ENCODE data around the gene PTTG1. TPM values are rescaled to one million over a fixed set of nuclear protein-coding genes. Genes with fewer than 3 reads are reported as not detected.
"Not testable (repeated sequence)": the region's sequence is repeated elsewhere in the genome, so short reads cannot be mapped to it uniquely, and the experiment has no call there.

PTTG1 gene
- total RNA-seq, 1 donor: 158 TPM

DNA sequence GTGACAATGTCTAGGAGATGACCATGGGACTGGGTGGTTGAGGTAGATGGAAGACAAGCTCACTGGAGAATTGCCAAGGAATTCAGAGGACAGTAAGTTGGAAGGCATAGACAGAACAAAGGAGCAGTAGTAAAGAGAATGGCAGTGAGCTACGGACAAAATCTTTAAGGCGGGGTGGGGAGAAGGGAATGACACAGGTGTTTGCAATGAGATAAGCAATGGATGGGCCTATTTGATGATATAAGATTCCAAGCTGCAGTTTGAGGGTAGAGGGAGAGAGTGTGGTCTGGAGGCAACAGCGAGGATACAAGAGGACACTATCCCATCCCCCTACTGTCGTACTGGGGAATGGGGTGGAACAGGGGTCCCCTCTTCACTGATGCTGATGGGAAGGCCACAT, 14.4 kb downstream of the PTTG1 start:
- TF ChIP-seq, protein P1, sequence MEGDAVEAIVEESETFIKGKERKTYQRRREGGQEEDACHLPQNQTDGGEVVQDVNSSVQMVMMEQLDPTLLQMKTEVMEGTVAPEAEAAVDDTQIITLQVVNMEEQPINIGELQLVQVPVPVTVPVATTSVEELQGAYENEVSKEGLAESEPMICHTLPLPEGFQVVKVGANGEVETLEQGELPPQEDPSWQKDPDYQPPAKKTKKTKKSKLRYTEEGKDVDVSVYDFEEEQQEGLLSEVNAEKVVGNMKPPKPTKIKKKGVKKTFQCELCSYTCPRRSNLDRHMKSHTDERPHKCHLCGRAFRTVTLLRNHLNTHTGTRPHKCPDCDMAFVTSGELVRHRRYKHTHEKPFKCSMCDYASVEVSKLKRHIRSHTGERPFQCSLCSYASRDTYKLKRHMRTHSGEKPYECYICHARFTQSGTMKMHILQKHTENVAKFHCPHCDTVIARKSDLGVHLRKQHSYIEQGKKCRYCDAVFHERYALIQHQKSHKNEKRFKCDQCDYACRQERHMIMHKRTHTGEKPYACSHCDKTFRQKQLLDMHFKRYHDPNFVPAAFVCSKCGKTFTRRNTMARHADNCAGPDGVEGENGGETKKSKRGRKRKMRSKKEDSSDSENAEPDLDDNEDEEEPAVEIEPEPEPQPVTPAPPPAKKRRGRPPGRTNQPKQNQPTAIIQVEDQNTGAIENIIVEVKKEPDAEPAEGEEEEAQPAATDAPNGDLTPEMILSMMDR (IDR thresholded peaks at IDR 0.05; ENCODE audit: insufficient read depth, low read depth, low read length): no peak
- no peak for DNase-seq (ENCODE audit: low read depth)
- no peak overlapping the region for H3K4me3 ChIP-seq (ENCODE audit: low read depth, low read length)

DNA sequence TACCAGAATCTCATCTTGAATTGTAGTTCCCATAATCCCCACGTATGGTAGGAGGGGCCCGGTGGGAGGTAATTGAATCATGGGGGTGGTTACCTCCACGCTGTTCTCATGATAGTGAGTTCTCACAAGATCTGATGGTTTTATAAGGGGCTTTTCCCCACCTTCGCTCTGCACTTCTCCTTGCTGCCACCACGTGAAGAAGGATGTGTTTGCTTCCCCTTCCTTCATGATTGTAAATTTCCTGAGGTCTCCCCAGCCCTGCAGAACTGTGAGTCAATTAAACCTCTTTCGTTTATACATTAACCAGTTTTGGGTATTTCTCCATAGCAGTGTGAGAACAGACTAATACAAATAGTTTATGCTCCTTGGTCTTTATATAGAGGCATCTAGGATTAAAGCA, 15.0 kb downstream of the PTTG1 start:
- not testable (repeated sequence) for H3K4me3 ChIP-seq (ENCODE audit: low read depth, low read length); DNase-seq (ENCODE audit: low read depth)

DNA sequence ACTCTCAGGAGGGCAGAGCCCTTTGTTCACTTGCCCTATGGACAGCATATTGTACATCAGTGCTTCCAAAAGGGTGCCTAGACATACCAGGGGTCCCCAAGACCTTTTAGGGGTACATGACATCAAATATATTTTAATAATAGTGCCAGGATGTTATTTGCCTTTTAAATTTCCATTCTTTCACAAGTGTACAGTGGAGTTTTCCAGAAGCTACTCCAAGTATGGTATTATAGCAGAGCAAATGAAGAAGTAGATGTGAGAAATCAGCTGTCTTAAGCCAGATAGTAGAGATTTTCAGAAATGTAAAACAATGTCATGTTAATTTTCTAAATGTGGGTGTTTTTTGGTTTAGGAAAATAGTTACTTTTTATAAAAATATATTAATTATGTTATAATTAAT, 15.6 kb downstream of the PTTG1 start:
- TF ChIP-seq, protein P1 (IDR thresholded peaks at IDR 0.05; ENCODE audit: insufficient read depth, low read depth, low read length): no peak
- H3K4me3 ChIP-seq (ENCODE audit: low read depth, low read length): no peak overlapping the region
- DNase-seq (ENCODE audit: low read depth): no peak

DNA sequence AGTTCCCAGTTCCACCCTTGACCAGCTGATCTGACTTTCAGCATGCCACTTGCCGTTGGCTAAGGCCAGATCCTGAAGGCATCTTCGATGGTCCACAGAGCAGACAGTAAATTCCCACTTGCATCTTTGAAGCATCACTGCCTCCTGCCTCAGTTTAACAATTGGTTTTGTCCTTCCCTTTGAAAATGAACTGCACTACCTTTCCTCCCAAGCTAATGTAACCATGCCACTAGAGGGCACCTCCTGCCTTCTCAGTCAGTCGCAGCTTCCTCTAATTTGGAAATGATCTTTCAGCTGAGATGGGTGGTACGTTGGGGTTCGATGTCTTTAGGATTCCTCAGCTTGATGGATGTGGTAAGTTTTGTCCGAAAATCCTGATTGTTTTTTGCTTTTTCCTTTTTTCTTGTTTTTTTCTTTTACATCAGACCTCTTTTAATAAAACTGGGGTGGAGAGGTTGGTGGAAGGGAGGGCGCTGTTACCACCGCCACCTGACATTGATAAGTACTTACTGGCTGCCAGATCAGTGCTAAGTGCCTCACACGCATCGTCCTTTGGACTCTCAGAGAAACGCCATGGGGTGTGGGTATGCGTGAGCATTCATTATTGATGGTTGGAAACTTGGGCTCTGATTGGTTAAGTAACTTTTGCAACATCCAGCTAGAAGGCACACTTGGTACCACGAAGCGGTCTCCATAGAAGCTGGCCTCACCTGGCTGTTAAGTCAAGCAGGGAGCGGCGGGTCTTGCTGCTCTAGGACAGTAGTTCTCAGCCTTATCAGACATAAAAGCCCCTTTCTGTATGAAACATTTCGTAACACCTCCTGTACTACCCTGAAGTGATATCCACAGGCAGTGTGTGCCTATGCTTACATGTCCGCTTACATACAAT, 16.9 kb downstream of the PTTG1 start:
- peak overlapping the region; percentile 58 for H3K4me3 ChIP-seq (ENCODE audit: low read depth, low read length)
- DNase-seq (ENCODE audit: low read depth): peak; percentile 63
- TF ChIP-seq, protein P1 (IDR thresholded peaks at IDR 0.05; ENCODE audit: insufficient read depth, low read depth, low read length): peak; percentile 88

DNA sequence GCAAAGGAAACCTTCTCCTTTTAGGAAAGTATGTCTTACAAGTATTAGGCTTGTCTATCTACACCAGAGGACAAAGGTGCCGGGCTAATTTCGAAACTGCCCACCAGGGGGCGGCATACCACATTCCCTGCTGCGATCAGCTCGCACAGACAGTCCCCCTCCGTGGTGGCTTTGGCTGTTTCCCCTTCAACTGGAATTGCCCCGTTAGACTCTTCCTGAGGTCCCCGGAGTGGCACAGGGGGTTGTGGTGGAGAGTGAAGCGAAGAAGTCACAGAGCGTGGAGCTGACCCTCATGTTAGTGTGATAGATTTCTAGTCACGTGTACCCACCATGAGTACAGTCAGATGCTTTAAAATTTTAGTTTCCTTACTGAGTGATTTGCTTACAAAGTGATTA, 17.5 kb downstream of the PTTG1 start:
- peak overlapping the region; percentile 58 for H3K4me3 ChIP-seq (ENCODE audit: low read depth, low read length)
- TF ChIP-seq, protein P1 (IDR thresholded peaks at IDR 0.05; ENCODE audit: insufficient read depth, low read depth, low read length): peak; percentile 92
- peak; percentile 75 for DNase-seq (ENCODE audit: low read depth)

DNA sequence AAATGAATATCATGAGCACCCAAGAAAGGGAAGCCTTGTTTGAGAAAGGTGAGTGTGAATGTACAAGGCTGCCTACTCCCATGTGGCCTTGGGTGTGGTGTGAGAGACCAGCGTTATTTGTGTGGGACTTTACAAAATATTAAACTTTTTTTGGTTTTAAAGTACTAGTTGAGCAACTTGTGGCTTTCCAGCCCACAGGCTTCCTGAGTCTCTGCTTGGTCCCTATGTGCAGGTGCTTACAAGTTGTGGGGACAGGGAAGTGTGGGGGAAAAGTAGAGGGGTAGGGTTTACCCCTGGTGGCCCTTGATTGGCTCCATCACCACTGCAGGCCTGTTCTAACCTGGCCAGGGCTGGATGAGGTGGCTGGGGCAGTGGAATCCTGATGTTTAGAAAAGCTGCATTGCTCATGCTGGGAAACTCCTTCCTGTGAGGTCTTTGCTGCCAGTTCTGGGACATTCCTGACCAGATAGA, 19.7 kb downstream of the PTTG1 start:
- no peak for DNase-seq (ENCODE audit: low read depth)

DNA sequence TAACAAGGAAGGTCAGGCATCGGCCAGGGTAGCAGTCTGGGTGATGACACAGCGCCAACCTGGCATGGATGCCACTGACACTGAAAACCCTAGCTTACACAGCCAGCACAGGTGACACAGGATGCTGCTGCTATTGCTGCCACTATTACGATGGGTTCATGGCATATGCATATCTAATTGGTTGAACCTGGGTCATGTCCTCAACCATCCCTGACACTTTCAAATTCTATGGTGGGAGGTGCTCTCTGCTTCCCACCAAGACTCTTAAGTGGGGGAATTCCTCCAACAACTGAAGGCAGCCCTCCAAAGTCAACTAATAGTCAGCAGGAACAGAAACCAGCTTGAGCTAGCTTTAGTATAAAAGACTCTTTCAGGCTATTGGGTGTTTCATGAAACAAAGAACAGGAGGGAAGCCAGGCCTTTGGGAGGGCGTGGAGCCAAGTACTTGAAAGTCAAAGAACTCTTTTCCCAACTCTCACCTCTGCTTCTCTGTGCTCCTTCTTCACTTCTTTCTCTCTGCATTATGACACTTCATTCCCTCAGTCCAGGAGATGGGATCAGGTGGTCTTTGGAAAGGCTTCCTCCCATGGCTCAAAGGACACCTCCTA, 21.3 kb downstream of the PTTG1 start:
- no peak overlapping the region for H3K4me3 ChIP-seq (ENCODE audit: low read depth, low read length)
- TF ChIP-seq, protein P1 (IDR thresholded peaks at IDR 0.05; ENCODE audit: insufficient read depth, low read depth, low read length): no peak
- no peak for DNase-seq (ENCODE audit: low read depth)

More for the DNA sequence above, 19.7 kb downstream of the PTTG1 start:
- TF ChIP-seq, protein P1 (IDR thresholded peaks at IDR 0.05; ENCODE audit: insufficient read depth, low read depth, low read length): no peak
- no peak overlapping the region for H3K4me3 ChIP-seq (ENCODE audit: low read depth, low read length)

Measured in fibroblast of villous mesenchyme (primary cell).